ENCODE measurements around the gene BCL3. TPM values are rescaled to one million over a fixed set of nuclear protein-coding genes. Genes with fewer than 3 reads are reported as not detected.
"Not testable (repeated sequence)": the region's sequence is repeated elsewhere in the genome, so short reads cannot be mapped to it uniquely, and the experiment has no call there.

Gene BCL3
- total RNA-seq, 2 experiments from 2014 or later: 75.0 to 79.6 TPM

DNA sequence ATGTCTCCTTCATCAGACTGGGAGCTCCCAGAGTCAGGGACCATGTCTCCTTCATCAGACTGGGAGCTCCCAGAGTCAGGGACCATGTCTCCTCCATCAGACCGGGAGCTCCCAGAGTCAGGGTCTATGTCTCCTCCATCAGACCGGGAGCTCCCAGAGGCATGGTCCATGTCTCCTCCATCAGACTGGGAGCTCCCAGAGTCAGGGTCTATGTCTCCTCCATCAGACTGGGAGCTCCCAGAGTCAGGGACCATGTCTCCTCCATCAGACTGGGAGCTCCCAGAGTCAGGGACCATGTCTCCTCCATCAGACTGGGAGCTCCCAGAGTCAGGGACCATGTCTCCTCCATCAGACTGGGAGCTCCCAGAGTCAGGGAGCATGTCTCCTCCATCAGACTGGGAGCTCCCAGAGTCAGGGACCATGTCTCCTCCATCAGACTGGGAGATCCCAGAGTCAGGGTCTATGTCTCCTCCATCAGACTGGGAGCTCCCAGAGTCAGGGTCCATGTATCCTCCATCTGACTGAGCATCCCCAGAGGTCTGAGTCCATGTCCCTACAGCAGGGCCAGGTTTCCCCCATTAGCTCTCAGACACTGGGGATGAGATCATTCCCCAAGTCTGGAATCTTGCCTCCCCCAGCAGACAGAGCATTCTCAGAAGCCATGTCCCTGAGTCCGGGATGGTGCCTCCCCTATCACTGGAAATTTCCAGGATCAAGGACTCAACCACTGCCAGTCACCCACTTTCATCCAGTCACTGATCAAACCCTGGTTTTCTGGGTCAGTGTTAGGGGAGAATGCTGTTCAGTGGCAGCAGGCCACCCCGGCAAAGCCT is 38.9 kb upstream of the BCL3 start:
- H3K4me3 Mint-ChIP-seq: not testable (repeated sequence)
- CTCF ChIA-PET: interaction anchor here (1.0 to 3.1 kb wide), 4 partner anchors 15 to 135 kb away, joined by 3 to 13 read pairs (median 4); no protein-coding TSS in a partner anchor

DNA sequence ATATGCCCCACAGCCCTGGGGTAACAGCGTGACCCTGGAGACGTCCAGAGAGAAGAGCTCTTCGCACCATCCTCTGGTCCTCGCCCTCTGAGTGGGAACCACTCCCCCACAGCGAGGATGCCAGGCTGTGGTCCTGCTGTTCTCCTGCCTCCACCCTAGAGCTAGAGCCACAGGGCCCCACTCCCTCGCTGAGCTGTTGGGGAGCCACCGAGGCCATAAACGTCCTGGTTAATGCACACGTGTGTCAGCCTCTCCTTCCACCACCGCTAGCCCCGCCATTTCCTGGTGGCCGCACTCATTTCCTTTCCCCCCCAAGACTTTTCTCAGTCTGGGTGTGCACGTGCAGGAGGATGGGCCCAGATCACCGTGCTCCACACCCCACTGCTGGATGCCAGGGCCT is 38.0 kb upstream of the BCL3 start:
- Mint-ChIP-seq H3K27ac (no peak overlapping the region), H3K27me3 (no peaks in the 10 kb centered on the region), H3K4me1 (ENCODE audit: low read depth) (no peaks in the 10 kb centered on the region), H3K4me3 (no peak overlapping the region), H3K9me3 (peaks cover 15% of the 10 kb centered on the region), H3K36me3 (no peaks in the 10 kb centered on the region)
- intact Hi-C loops (cut with micrococcal nuclease): no loop called here
- ChIA-PET CTCF (interaction anchor here (1.0 to 1.1 kb wide), 2 partner anchors 14 to 60 kb away, joined by 3 read pairs; no protein-coding TSS in a partner anchor), POLR2A (interaction anchor here (0.6 kb wide), 1 partner anchor 33 kb away, joined by 3 read pairs; no protein-coding TSS in a partner anchor)
- DNase-seq: no peak

More for the DNA sequence above, 38.9 kb upstream of the BCL3 start:
- POLR2A ChIA-PET; H3K9me3 Mint-ChIP-seq; H3K27ac Mint-ChIP-seq; intact Hi-C loops (cut with micrococcal nuclease); H3K27me3 Mint-ChIP-seq; DNase-seq; H3K4me1 Mint-ChIP-seq (ENCODE audit: low read depth); H3K36me3 Mint-ChIP-seq: not testable (repeated sequence)

DNA sequence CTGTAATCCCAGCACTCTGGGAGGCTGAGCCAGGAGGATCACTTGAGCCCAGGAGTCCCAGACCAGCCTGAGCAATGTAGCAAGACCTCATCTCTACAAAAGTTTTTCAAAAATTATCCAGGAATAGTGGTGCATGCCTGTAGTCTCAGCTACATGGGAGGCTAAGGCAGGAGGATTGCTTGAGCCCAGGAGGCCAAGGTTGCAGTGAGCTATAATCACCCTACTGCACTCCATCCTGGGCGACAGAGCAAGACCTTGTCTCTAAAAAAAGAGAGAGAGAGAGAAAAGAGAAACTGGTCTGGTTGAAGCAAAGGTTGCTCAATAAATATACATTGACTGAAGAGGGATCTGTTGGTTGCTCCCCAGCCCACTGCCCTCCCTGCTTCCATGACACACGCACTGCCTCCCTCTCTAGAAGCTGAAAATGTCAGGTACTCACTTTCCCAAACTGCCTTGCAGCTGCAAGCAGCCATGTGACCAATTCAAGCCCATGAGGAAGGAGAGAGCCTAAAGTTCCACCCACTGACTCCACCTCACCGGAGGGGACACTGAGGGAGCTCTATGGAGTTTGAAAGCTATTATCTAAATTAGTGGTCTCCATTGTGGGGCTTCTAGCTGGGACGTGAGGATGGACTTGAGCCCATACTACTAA is 35.5 kb upstream of the BCL3 start:
- ChIA-PET CTCF (interaction anchor here (1.1 to 4.2 kb wide), 4 partner anchors 11 to 133 kb away, joined by 3 to 32 read pairs (median 4); partner anchors contain the start of gene NECTIN2), POLR2A (no interaction called here)
- intact Hi-C loops (cut with micrococcal nuclease): no loop called here
- Mint-ChIP-seq H3K27me3 (no peaks in the 10 kb centered on the region), H3K4me3 (no peak overlapping the region), H3K36me3 (no peaks in the 10 kb centered on the region), H3K4me1 (ENCODE audit: low read depth) (no peaks in the 10 kb centered on the region), H3K27ac (no peak overlapping the region), H3K9me3 (peaks cover 21% of the 10 kb centered on the region)
- DNase-seq: no peak

DNA sequence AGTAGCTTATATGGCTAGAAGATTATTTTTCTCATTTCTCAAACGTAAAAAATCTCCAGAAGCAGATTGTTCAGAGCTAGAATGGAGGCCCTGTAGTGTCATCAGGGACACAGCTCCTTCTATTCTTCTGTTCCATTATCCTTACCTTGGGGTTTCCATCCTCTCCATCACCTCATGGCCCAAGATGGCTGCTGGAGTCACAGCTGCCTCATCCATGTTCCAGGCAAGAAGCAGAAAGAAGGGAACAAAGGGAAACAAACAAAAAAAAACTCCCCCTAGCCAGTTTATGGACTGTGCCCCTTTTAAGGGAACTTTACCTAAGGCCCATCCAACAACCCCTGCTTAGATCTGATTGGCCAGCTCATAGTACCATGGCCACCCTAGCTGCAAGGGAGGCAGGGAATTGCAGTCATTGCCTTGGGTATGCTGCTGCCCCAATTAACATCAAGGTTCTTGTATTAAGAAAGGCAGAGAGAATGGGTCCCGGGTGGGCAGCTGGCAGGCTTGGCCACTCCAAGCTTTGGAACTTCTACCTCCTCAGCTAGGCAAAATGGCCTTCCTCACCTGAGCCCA is 33.8 kb upstream of the BCL3 start:
- Mint-ChIP-seq H3K4me3 (no peak overlapping the region), H3K36me3 (no peaks in the 10 kb centered on the region), H3K27ac (no peak overlapping the region), H3K9me3 (peaks cover 21% of the 10 kb centered on the region), H3K27me3 (no peaks in the 10 kb centered on the region), H3K4me1 (ENCODE audit: low read depth) (no peaks in the 10 kb centered on the region)
- ChIA-PET POLR2A (no interaction called here), CTCF (interaction anchor here (1.0 to 4.2 kb wide), 4 partner anchors 10 to 60 kb away, joined by 3 to 32 read pairs (median 7); no protein-coding TSS in a partner anchor)
- intact Hi-C loops (cut with micrococcal nuclease): no loop called here
- no peak for DNase-seq

DNA sequence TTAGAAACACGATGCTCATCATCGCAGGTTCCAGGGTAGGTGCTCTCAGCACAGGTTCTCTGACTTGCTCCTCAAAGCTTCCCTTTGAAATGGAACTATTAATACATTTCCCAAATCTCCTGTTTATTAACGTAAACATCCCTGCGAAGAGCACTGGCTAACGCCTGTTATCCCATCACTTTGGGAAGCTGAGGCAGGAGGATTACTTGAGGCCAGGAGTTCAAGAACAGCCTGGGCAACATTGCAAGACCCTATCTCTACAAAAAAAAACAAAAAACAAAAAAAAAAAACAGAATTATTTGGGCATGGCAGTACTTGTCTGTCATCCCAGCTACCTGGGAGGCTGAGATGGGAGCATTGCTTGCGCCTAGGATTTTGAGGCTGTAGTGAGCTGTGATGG is 30.9 kb upstream of the BCL3 start:
- intact Hi-C loops (cut with micrococcal nuclease): no loop called here
- no peak overlapping the region for H3K4me3 Mint-ChIP-seq
- ChIA-PET POLR2A (no interaction called here), CTCF (interaction anchor here (1.0 to 1.5 kb wide), 3 partner anchors 53 to 67 kb away, joined by 3 to 5 read pairs (median 3); no protein-coding TSS in a partner anchor)
- no peaks in the 10 kb centered on the region for H3K36me3 Mint-ChIP-seq
- no peaks in the 10 kb centered on the region for H3K27me3 Mint-ChIP-seq
- no peak overlapping the region for H3K27ac Mint-ChIP-seq
- peaks cover 9% of the 10 kb centered on the region for H3K4me1 Mint-ChIP-seq (ENCODE audit: low read depth)
- peaks cover 21% of the 10 kb centered on the region for H3K9me3 Mint-ChIP-seq
- DNase-seq: no peak

DNA sequence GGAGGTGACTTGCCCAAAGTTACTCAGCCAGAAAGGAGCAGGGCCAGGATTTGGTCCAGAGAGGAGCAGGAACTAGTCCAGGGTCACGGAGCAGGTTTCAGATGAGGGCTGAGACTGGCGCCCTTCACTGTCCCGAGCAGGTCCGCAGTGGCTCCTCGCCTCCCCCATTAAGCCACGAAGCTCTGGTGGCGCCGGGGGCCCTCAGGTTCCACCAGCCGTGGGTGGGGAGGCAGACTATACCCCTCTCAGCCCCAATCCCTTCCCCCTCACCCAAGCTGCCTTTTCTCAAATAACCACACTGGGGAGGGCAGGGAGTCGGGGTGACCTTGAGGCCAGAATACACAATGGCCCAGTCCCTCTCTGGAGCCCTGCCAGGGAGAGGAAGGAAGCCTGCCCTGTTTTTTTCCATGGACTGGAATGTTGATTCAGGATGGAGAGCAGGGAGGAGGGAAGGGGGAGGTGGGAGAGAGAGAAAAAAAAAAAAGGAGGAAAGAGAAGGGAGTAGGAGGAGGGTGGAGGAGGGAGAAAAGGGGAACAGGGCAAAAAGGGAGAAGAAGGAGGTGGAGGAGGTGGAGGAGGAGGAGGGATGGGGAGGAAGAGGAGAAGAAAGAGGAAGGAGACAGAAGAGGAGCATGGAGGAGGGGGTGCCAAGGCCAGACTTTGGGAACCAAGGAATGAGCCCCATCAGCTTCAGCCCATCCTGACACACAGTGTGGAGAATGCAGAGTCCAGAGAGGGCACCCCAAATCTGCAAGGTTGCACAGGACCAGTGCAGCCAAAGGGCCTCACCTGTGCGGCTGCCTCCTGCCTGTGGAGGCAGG is 29.9 kb upstream of the BCL3 start:
- Mint-ChIP-seq H3K36me3 (no peaks in the 10 kb centered on the region), H3K27ac (no peak overlapping the region), H3K4me1 (ENCODE audit: low read depth) (peaks cover 16% of the 10 kb centered on the region), H3K4me3 (no peak overlapping the region), H3K9me3 (peaks cover 21% of the 10 kb centered on the region), H3K27me3 (peaks cover 2% of the 10 kb centered on the region)
- POLR2A ChIA-PET: no interaction called here
- intact Hi-C loops (cut with micrococcal nuclease): no loop called here
- CTCF ChIA-PET: interaction anchor here (1.0 kb wide), 1 partner anchor 66 kb away, joined by 3 read pairs; no protein-coding TSS in a partner anchor
- no peak for DNase-seq

DNA sequence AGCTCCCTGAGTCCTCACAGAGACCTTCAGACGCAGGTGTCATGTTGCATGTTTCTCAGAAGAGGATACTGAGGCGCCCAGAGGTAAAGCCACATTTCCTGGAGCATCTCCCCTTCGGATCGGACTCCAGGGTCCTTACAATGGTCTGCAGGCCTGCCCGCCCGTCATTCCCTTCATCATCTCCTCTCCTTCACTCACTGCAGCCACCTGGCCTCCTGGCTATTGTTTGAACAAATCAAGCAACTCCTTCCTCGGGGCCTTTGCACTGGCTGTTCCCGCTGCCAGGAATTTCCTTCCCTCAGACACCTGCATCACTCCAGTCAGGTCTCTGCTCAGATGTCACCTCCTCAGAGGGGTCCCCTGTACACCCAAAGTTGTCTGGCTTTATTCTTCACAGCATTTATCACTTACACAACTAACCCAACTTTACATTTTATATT is 29.2 kb upstream of the BCL3 start:
- no peak overlapping the region for H3K4me3 Mint-ChIP-seq
- DNase-seq: no peak
- peaks cover 22% of the 10 kb centered on the region for H3K4me1 Mint-ChIP-seq (ENCODE audit: low read depth)
- peaks cover 2% of the 10 kb centered on the region for H3K27me3 Mint-ChIP-seq
- no peaks in the 10 kb centered on the region for H3K36me3 Mint-ChIP-seq
- no peak overlapping the region for H3K27ac Mint-ChIP-seq
- CTCF ChIA-PET: interaction anchor here (7.1 kb wide), 1 partner anchor 52 kb away, joined by 434 read pairs; the partner anchor contains the start of gene CBLC
- intact Hi-C loops (cut with micrococcal nuclease): no loop called here
- POLR2A ChIA-PET: no interaction called here
- peaks cover 18% of the 10 kb centered on the region for H3K9me3 Mint-ChIP-seq

DNA sequence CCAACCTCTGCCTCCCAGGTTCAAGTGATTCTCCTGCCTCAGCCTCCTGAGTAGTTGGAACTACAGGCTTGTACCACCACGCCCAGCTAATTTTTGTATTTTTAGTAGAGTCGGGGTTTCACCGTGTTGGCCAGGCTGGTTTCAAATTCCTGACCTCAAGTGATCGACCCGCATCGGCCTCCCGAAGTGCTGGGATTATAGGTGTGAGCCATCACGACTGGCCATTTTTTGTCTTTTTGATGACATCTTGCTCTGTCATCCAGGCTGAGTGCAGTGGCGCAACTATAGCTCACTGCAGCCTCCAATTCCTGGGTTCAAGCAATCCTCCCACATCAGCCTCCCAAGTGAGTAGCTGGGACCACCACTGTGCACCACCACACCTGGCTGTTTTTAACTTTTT is 28.1 kb upstream of the BCL3 start:
- H3K4me1 Mint-ChIP-seq (ENCODE audit: low read depth): peaks cover 26% of the 10 kb centered on the region
- CTCF ChIA-PET: interaction anchor here (5.8 to 7.1 kb wide), 2 partner anchors 30 to 50 kb away, joined by 86 to 434 read pairs; partner anchors contain the start of gene CBLC
- H3K27me3 Mint-ChIP-seq; H3K36me3 Mint-ChIP-seq; POLR2A ChIA-PET; intact Hi-C loops (cut with micrococcal nuclease); DNase-seq; H3K27ac Mint-ChIP-seq; H3K9me3 Mint-ChIP-seq; H3K4me3 Mint-ChIP-seq: not testable (repeated sequence)

DNA sequence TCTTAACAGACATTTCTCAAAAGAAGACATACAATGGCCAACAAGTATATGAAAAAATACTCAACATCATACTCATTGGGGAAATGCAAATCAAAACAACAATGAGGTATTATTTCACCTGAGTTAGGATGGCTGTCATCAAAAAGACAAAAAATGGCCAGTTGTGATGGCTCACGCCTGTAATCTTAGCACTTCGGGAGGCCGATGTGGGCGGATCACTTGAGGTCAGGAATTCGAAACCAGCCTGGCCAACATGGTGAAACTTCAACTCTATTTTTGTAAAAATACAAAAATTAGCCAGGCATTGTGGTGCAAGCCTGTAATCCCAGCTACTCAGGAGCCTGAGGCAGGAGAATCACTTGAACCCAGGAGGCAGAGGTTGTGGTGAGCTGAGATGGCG is 27.6 kb upstream of the BCL3 start:
- POLR2A ChIA-PET: no interaction called here
- DNase-seq: no peak
- CTCF ChIA-PET: interaction anchor here (4.7 to 7.1 kb wide), 4 partner anchors 30 to 63 kb away, joined by 43 to 434 read pairs (median 68); partner anchors contain the start of gene CBLC
- H3K27ac Mint-ChIP-seq: no peak overlapping the region
- H3K4me3 Mint-ChIP-seq: no peak overlapping the region
- peaks cover 26% of the 10 kb centered on the region for H3K4me1 Mint-ChIP-seq (ENCODE audit: low read depth)
- no peaks in the 10 kb centered on the region for H3K36me3 Mint-ChIP-seq
- H3K9me3 Mint-ChIP-seq: peaks cover 1% of the 10 kb centered on the region
- peaks cover 2% of the 10 kb centered on the region for H3K27me3 Mint-ChIP-seq
- intact Hi-C loops (cut with micrococcal nuclease): no loop called here

DNA sequence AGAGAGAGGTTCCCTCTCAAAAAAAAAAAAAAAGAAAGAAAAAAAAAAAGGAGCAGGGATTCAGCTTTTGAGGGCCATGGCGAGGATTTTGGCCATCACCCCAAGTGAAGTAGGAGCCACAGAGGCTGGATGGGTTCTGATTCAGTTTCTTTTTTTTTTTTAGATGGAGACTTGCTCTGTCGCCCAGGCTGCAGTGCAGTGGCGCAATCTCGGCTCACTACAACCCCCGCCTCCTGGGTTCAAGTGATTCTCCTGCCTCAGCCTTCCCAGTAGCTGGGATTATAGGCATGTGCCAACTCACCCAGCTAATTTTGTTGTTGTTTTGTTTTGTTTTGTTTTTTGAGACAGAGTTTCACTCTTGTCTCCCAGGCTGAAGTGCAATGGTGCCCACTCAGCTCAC is 27.1 kb upstream of the BCL3 start:
- DNase-seq; H3K36me3 Mint-ChIP-seq; H3K27me3 Mint-ChIP-seq; H3K9me3 Mint-ChIP-seq; H3K4me3 Mint-ChIP-seq; intact Hi-C loops (cut with micrococcal nuclease); H3K27ac Mint-ChIP-seq; POLR2A ChIA-PET: not testable (repeated sequence)
- H3K4me1 Mint-ChIP-seq (ENCODE audit: low read depth): peaks cover 26% of the 10 kb centered on the region
- CTCF ChIA-PET: interaction anchor here (4.7 to 7.1 kb wide), 4 partner anchors 31 to 63 kb away, joined by 43 to 434 read pairs (median 68); partner anchors contain the start of gene CBLC

Measured in activated CD4-positive, alpha-beta memory T cell treated with anti-CD3 and anti-CD28 coated beads for 36 hours (primary cell).